HFF-Myc (cell line): ENCODE results near the gene MCF2L.
"Not testable (repeated sequence)": the region's sequence is repeated elsewhere in the genome, so short reads cannot be mapped to it uniquely, and the experiment has no call there.

ENCODE experiments used
- DNase-seq: peaks from one replicate; pipeline ENCODE4 v3.0.0-alpha.2; 2011; ENCODE audit warnings: low read depth; ENCODE audit errors: extremely low read depth
- H3K4me3 ChIP-seq: replicated peaks from 2 replicates; pipeline ENCODE4 v1.5.1; 2011; ENCODE audit warnings: low read depth, mild to moderate bottlenecking, control low read depth, low read length
- TF ChIP-seq, protein P1 (sequence below): IDR thresholded peaks from 2 replicates; pipeline ENCODE4 v1.5.1; 2012; ENCODE audit warnings: mild to moderate bottlenecking, low read depth, low read length, control low read depth; ENCODE audit errors: missing control alignments

Gene MCF2L

DNA sequence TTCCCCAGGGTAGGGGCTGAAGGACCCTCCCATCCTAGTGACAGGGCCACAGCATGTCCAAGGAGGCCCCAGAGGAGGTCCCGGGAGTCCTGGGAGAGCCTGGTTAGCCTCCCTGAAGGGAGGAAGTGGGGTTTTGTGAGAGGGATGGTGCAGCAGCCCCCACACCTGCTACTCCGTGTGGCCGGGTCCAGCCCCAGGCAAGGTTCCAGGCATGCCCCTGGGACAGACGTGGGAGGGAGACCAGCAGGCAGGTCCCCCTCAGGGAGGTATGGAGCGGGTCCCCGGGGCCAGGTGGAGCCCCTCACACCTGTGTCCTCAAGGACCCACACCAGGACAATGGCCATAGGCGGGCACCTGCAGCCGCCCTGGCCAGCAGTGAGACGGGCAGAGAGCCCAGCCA is 134.6 kb downstream of the MCF2L start:
- no peak overlapping the region for H3K4me3 ChIP-seq
- no peak for DNase-seq
- TF ChIP-seq, protein P1, sequence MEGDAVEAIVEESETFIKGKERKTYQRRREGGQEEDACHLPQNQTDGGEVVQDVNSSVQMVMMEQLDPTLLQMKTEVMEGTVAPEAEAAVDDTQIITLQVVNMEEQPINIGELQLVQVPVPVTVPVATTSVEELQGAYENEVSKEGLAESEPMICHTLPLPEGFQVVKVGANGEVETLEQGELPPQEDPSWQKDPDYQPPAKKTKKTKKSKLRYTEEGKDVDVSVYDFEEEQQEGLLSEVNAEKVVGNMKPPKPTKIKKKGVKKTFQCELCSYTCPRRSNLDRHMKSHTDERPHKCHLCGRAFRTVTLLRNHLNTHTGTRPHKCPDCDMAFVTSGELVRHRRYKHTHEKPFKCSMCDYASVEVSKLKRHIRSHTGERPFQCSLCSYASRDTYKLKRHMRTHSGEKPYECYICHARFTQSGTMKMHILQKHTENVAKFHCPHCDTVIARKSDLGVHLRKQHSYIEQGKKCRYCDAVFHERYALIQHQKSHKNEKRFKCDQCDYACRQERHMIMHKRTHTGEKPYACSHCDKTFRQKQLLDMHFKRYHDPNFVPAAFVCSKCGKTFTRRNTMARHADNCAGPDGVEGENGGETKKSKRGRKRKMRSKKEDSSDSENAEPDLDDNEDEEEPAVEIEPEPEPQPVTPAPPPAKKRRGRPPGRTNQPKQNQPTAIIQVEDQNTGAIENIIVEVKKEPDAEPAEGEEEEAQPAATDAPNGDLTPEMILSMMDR, result no peak

DNA sequence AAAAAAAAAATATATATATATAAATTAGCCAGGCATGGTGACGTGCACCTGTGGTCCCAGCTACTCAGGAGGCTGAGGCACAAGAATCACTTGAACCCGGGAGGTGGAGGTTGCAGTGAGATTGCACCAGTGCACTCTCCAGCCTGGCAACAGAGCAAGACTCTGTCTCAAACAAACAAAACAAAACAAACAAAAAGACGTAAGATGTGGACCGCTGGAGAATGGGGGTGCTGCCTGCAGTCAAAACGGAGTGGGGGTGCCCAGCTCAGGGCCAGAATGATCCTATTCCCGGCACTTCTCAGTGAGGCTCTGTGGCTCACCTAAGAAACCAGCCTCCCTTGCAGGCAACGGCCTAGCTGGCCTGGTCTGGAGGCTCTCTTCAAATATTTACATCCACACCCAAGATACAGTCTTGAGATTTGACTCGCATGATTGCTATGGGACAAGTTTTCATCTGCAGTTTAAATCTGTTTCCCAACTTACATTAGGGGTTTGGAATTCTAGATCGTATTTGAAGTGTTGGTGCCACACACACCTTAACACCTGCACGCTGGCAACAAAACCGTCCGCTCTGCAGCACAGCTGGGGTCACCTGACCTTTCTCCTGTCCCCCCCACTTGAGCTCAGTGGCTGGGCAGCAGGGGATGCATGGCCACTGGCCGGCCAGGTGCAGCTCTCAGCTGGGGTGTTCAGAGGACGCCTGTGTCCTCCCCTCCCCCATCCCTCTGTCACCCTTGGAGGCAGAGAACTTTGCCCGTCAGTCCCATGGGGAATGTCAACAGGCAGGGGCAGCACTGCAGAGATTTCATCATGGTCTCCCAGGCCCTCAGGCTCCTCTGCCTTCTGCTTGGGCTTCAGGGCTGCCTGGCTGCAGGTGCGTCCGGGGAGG is 136.3 kb downstream of the MCF2L start, which contains the start of gene F7:
TSS of gene F7 (plus strand) at position 760 of the 889 bp plus-strand sequence. CDS start at position 811, 51 bp downstream.
- TF ChIP-seq, protein P1, result no peak
- H3K4me3 ChIP-seq, result no peak within 1 kb of the TSS
- DNase-seq, result no peak

DNA sequence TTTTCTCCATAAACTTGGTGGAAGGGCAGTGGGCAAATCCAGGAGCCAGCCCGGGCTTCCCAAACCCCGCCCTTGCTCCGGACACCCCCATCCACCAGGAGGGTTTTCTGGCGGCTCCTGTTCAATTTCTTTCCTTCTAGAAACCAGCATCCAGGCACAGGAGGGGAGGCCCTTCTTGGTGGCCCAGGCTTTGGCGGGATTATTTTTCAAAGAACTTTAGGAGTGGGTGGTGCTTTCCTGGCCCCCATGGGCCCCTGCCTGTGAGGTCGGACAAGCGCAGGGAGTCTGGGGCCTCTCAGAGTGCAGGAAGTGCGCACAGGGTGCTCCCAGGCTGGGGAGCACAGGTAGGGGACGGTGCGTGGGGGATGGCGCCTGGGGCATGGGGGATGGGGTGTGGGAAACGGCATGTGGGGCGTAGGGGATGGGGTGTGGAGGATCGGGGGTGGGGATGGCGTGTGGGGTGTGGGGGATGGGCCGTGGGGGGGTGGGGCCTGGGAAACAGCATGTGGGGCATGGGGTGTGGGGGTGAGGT is 137.0 kb downstream of the MCF2L start:
- DNase-seq, result no peak
- H3K4me3 ChIP-seq, result no peak overlapping the region
- TF ChIP-seq, protein P1, result no peak

DNA sequence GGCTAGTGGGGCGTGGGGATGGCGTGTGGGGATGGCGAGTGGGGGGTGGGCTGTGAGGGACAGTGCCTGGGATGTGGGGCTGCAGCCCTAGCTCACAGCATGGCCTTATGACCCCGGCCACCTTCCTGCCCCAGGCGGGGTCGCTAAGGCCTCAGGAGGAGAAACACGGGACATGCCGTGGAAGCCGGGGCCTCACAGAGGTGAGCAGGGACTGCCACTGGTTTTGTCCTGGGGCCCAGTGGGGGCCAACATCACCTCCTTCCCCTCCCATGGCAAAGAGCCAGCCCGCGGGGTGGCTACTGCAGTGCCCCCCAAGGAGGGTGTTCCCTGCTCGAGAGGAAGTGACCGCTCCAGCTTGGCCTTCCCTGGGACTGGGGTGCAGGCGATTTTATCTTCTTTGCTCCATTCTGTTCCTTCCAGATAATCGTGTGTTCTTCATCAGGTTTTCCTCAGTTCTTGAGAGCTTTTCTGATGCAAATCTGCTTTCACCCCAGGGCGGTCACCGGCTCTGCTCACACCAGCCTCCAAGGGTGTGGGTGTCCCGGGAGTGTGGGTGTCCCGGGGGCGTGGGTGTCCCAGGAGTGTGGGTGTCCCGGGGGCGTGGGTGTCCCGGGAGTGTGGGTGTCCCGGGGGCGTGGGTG is 137.8 kb downstream of the MCF2L start:
- TF ChIP-seq, protein P1, result no peak
- DNase-seq, result no peak

DNA sequence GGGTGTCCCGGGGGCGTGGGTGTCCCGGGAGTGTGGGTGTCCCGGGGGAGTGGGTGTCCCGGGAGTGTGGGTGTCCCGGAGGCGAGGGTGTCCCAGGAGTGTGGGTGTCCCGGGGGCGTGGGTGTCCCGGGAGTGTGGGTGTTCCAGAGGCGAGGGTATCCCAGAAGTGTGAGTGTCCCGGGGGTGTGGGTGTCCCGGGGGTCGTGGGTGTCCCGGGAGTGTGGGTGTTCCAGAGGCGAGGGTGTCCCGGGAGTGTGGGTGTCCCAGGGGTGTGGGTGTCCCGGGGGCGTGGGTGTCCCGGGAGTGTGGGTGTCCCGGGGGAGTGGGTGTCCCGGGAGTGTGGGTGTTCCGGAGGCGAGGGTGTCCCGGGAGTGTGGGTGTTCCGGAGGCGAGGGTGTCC is 139.5 kb downstream of the MCF2L start:
- not testable (repeated sequence) for DNase-seq, H3K4me3 ChIP-seq

More for the DNA sequence above, 137.8 kb downstream of the MCF2L start:
- no peak overlapping the region for H3K4me3 ChIP-seq

DNA sequence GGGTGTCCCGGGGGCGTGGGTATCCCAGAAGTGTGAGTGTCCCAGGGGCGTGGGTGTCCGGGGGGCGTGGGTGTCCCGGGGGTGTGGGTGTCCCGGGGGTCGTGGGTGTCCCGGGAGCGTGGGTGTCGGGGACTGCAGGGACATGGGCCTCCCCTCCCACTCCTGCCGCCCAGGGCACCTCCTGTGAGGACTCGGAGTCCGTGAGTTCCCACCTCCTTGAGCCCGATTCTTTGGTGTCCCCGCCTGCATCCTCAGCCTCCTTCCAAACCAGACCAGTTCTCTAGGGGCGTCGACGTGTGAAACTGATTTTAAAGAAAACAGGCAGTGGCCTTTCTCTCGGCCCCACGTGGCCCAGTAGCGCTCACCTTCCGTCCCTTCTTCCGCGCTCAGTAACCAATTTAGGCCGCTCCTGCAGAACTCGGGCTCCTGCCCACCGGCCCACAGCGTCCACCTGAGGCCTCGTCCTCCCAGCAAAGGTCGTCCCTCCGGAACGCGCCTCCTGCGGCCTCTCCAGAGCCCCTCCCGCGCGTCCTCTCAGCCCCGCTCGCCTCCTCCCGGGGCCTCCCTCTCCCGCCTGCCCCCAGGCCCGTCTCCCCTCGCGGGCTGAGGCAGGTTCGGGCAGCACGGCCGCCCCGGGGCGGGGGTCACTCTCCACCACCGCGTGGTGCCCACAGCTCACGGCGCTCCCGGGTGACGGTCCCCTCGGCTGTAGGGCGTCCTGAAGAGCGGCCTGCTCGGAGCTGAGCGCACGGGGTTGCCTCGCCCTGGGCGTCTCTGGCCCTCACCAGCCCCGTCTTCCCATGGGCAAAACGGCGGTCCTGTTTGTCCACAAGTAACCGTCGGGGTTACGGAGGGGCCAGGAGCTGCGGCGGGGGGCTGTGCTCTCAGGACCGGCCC is 140.4 kb downstream of the MCF2L start:
- DNase-seq, result no peak
- TF ChIP-seq, protein P1, result no peak
- no peak overlapping the region for H3K4me3 ChIP-seq
